HepG2 (cell line): ENCODE results near the gene SLC19A1. TPM values are rescaled to one million over a fixed set of nuclear protein-coding genes. Genes with fewer than 3 reads are reported as not detected.
A peak's percentile ranks its signal among the peaks of the same experiment; 100 is the strongest.

ENCODE experiments used
- DBP ChIP-seq: sonication (generic); formaldehyde crosslinking; IDR thresholded peaks from 2 replicates; pipeline ENCODE4 v1.4.0; 2020; ENCODE audit warnings: missing genetic modification reagents; ENCODE audit errors: not compliant biosample characterization
- JARID2 ChIP-seq: sonication (generic); formaldehyde crosslinking; IDR thresholded peaks from 2 replicates; pipeline ENCODE4 v1.8.1; 2023; ENCODE audit warnings: missing genetic modification reagents, inconsistent platforms; ENCODE audit not compliant: insufficient replicate concordance
- KIAA2018 ChIP-seq: sonication (generic); formaldehyde crosslinking; IDR thresholded peaks from 2 replicates; pipeline ENCODE4 v1.5.0; 2020; ENCODE audit warnings: mild to moderate bottlenecking, missing genetic modification reagents, borderline replicate concordance
- KLF13 ChIP-seq: sonication (generic); formaldehyde crosslinking; IDR thresholded peaks from 2 replicates; pipeline ENCODE4 v1.4.0; 2020; ENCODE audit warnings: mild to moderate bottlenecking, missing genetic modification reagents
- PBX3 ChIP-seq: sonication (generic); formaldehyde crosslinking; IDR thresholded peaks from 2 replicates; pipeline ENCODE4 v1.8.1; 2023; ENCODE audit warnings: missing genetic modification reagents, inconsistent platforms, borderline replicate concordance
- SATB2 ChIP-seq: sonication (generic); formaldehyde crosslinking; IDR thresholded peaks from 2 replicates; pipeline ENCODE4 v1.5.0; 2020; ENCODE audit warnings: missing genetic modification reagents
- SYNCRIP ChIP-seq: fragments of 200-400 bp; formaldehyde crosslinking; IDR thresholded peaks from 2 replicates; pipeline ENCODE4 v1.6.1; 2018; ENCODE audit warnings: mild to moderate bottlenecking, low read depth, low read length; ENCODE audit not compliant: insufficient read depth
- ZEB1 ChIP-seq: IDR thresholded peaks from 2 replicates; pipeline ENCODE4 v1.6.1; 2012; ENCODE audit warnings: mild to moderate bottlenecking, low read depth, inconsistent platforms; ENCODE audit not compliant: insufficient replicate concordance
- ZNF333 ChIP-seq: sonication (generic); formaldehyde crosslinking; IDR thresholded peaks from 2 replicates; pipeline ENCODE4 v1.4.0; 2020; ENCODE audit warnings: mild to moderate bottlenecking, missing genetic modification reagents, borderline replicate concordance
- ZNF354B ChIP-seq: sonication (generic); formaldehyde crosslinking; IDR thresholded peaks from 2 replicates; pipeline ENCODE4 v1.8.0; 2022; ENCODE audit warnings: mild to moderate bottlenecking, missing genetic modification reagents
- ZNF484 ChIP-seq: sonication (generic); formaldehyde crosslinking; IDR thresholded peaks from 2 replicates; pipeline ENCODE4 v1.5.1; 2020; ENCODE audit warnings: mild to moderate bottlenecking, low read depth, missing genetic modification reagents, borderline replicate concordance
- ZNF7 ChIP-seq: IDR thresholded peaks from 2 replicates; pipeline ENCODE4 v1.6.1; 2016; ENCODE audit warnings: missing biosample characterization, missing genetic modification reagents
- ZNF816 ChIP-seq: sonication (generic); formaldehyde crosslinking; IDR thresholded peaks from 2 replicates; pipeline ENCODE4 v1.8.0; 2022; ENCODE audit warnings: missing genetic modification reagents, mild to moderate bottlenecking, borderline replicate concordance
- polyA plus RNA-seq, 8 experiments: library from polyadenylated mRNA; depleted of rRNA in 3 of 8; stranded (reverse) in 7 of 8; unstranded in 1 of 8; fragments of >200 nt; fragmentation: Illumina TruSeq in 4 of 8; extraction: Trizol in 4 of 8; gene quantifications; 2 replicates each; pipeline versions ENCODE4 v1.2.1 to v1.2.3, GENCODE V29; 2011 to 2016; ENCODE audit warnings: low read depth in 4 of 8, missing spikeins in 1 of 8, mixed read lengths in 1 of 8; ENCODE audit not compliant: insufficient read depth in 1 of 8
- total RNA-seq, 5 experiments: library from RNA; depleted of rRNA; stranded (reverse); fragments of >200 nt; fragmentation: Illumina TruSeq; extraction: Trizol; gene quantifications; 2 replicates each; pipeline ENCODE4 v1.2.3, GENCODE V29; 2016; ENCODE audit warnings: low read depth in 1 of 5
- TF ChIP-seq, protein P1 (sequence below): sonication (generic); formaldehyde crosslinking; IDR thresholded peaks from 2 replicates; pipeline ENCODE4 v1.4.0; 2020; ENCODE audit warnings: missing genetic modification reagents
- TF ChIP-seq, protein P2 (sequence below): sonication (generic); formaldehyde crosslinking; IDR thresholded peaks from 2 replicates; pipeline ENCODE4 v1.5.0; 2020; ENCODE audit warnings: mild to moderate bottlenecking, missing genetic modification reagents, moderate library complexity

The SLC19A1 gene
- total and polyA plus RNA-seq, 2 of the 13 experiments (the other 11 are each of a cell fraction or from before 2014, with no cell fraction given), result 21.8 to 23.0 TPM

GRCh38 chr21:45541221-45542039, 810 bp downstream of the SLC19A1 start (continued):
- TF ChIP-seq ZNF7 (CRISPR knock-in tag) (no peak), ZNF816 (no peak), PBX3 (CRISPR knock-in tag) (no peak), SATB2 (no peak), ZNF333 (CRISPR knock-in tag) (no peak), SYNCRIP (no peak), ZNF354B (CRISPR knock-in tag) (no peak), KLF13 (CRISPR knock-in tag) (no peak), ZEB1 (no peak), KIAA2018 (no peak), ZNF484 (CRISPR knock-in tag) (no peak), DBP (CRISPR knock-in tag) (no peak), JARID2 (CRISPR knock-in tag) (no peak)
- TF ChIP-seq, protein P1, sequence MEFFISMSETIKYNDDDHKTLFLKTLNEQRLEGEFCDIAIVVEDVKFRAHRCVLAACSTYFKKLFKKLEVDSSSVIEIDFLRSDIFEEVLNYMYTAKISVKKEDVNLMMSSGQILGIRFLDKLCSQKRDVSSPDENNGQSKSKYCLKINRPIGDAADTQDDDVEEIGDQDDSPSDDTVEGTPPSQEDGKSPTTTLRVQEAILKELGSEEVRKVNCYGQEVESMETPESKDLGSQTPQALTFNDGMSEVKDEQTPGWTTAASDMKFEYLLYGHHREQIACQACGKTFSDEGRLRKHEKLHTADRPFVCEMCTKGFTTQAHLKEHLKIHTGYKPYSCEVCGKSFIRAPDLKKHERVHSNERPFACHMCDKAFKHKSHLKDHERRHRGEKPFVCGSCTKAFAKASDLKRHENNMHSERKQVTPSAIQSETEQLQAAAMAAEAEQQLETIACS (CRISPR knock-in tag), result peak; percentile 10; the same call in 1 of the 2 replicates
- TF ChIP-seq, protein P2, sequence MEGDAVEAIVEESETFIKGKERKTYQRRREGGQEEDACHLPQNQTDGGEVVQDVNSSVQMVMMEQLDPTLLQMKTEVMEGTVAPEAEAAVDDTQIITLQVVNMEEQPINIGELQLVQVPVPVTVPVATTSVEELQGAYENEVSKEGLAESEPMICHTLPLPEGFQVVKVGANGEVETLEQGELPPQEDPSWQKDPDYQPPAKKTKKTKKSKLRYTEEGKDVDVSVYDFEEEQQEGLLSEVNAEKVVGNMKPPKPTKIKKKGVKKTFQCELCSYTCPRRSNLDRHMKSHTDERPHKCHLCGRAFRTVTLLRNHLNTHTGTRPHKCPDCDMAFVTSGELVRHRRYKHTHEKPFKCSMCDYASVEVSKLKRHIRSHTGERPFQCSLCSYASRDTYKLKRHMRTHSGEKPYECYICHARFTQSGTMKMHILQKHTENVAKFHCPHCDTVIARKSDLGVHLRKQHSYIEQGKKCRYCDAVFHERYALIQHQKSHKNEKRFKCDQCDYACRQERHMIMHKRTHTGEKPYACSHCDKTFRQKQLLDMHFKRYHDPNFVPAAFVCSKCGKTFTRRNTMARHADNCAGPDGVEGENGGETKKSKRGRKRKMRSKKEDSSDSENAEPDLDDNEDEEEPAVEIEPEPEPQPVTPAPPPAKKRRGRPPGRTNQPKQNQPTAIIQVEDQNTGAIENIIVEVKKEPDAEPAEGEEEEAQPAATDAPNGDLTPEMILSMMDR (CRISPR knock-in tag), result no peak
